Smooth muscle cell of the pulmonary artery (primary cell): ENCODE measurements around the gene NLRP11. TPM values are rescaled to one million over a fixed set of nuclear protein-coding genes. Genes with fewer than 3 reads are reported as not detected.

Experiments used
- total RNA-seq: library from RNA; depleted of rRNA; stranded (reverse); fragments of >200 nt; gene quantifications from 2 replicates; pipeline ENCODE4 v1.2.3, GENCODE V29; 2014

The NLRP11 gene
- total RNA-seq, result not detected in 2 replicates

DNA sequence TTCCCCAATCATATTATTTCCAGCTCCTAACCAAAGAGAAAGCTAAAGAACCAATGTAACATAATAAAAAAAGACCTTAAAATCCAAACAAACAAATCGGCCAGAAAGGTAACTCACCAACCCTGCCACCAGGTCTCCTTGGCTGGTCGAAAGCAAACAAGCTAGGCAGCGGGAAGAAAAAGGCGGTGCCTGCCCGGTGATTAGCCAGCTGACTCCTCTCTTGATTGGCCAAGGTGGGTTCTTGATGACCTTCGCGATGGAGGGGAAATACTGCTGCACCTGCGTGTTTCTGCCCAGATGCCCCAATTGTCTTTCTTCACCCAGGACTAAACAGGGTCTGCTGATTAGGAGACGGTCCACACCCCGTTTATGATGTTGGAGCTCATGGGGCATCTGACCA, at the start of gene NLRP11:
NLRP11 (minus strand) TSS at position 154 of the 400 bp plus-strand sequence. CDS start 13,825 bp downstream, outside the sequence.

DNA sequence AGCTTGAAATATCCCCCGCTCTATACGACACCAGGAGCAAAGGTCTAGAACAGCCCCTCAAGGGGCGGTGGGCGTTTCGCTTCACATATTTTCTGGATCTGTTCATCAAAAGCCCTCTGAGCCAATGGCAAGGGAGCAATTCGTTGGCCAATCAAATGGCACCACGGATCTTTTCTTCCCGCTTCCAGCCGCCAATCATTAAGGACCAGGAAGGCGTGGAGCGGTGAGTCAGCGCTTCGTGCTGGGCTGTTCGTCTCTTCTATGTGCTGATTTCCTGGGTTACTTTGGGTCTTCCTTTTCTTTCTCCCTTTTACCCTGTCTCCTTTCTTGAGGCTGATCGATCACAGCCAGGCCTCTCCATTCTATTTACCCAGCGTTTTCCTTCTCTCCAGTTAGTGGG, 4.5 kb upstream of the NLRP11 start, which contains the start of gene NLRP4:
NLRP4 (plus strand) TSS at position 201 of the 400 bp plus-strand sequence. CDS start 15,541 bp downstream, outside the sequence.

DNA sequence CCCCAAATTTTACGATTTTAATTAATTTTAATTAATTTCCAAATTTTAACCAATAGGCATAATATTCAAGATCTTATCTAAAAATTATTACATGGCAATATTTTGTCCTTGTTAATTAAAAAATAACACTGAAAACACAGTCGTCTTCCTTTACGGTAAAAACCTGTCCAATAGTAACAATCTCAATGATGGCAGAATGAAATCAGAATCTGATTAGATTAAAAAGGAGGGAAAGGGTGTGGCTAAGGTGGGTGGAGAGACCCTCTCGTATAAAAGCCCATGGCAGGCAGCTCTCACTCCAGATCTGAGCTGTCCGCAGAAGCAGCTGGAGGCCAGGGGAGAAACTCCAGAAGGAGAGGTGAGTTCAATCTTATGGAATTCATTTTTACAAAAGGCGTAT, 63.0 kb downstream of the NLRP11 start, which contains the start of gene RFPL4AL1:
RFPL4AL1 (plus strand) TSS at position 301 of the 400 bp plus-strand sequence. CDS start 2,687 bp downstream, outside the sequence.

DNA sequence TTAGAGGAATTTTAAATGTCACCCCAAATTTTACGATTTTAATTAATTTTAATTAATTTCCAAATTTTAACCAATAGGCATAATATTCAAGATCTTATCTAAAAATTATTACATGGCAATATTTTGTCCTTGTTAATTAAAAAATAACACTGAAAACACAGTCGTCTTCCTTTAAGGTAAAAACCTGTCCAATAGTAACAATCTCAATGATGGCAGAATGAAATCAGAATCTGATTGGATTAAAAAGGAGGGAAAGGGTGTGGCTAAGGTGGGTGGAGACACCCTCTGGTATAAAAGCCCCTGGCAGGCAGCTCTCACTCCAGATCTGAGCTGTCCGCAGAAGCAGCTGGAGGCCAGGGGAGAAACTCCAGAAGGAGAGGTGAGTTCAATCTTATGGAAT, 73.0 kb downstream of the NLRP11 start, which contains the start of gene RFPL4A:
RFPL4A (plus strand) TSS at position 301 of the 400 bp plus-strand sequence. CDS start 2,704 bp downstream, outside the sequence.

DNA sequence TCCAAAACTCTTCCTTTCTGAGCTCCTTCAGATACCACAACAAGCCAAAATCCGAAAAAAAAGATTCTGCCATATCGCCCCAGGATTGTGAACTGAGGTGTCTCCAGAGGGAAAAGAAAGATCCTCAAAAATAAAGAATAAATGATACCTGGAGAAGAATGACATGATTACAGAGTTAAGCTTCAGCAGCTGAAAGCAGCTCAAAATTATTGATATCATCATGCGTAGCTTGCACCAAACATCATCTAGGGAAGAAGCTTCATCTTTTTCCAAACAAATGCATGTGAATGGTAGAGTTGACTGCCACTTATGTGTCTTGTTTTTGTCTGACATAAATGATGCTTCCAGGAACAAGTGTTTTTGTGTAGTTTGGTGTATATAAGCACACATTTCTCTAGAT, 93.5 kb downstream of the NLRP11 start, which contains the start of gene NLRP9:
NLRP9 (minus strand) TSS at position 101 of the 400 bp plus-strand sequence; CDS start at position 73, 28 bp downstream.

Other genes with a start within 250 kb of the NLRP11 start
- gene FIZ1, start 232.5 kb downstream of the NLRP11 start, total RNA-seq, result 3.8 and 5.0 TPM in 2 replicates
- 9.5 and 13.1 TPM in 2 replicates for gene ZNF524, start 231.7 kb downstream of the NLRP11 start, total RNA-seq
- 2.5 and 5.1 TPM in 2 replicates for gene ZNF865, start 226.4 kb downstream of the NLRP11 start, total RNA-seq
- gene ZNF784, start 207.4 kb downstream of the NLRP11 start, total RNA-seq, result 3.9 and 5.1 TPM in 2 replicates
- 7.1 and 8.8 TPM in 2 replicates for gene ZNF580, start 191.0 kb downstream of the NLRP11 start, total RNA-seq
- 16.6 and 24.6 TPM in 2 replicates for gene ZNF581, start 188.3 kb downstream of the NLRP11 start, total RNA-seq
- gene CCDC106, start 183.8 kb downstream of the NLRP11 start, total RNA-seq, result 10.7 and 13.3 TPM in 2 replicates
- 103 and 111 TPM in 2 replicates for gene U2AF2, start 177.0 kb downstream of the NLRP11 start, total RNA-seq
- 130 and 144 TPM in 2 replicates for gene EPN1, start 156.8 kb downstream of the NLRP11 start, total RNA-seq
- not detected in 2 replicates for gene NLRP9, start 93.6 kb downstream of the NLRP11 start, total RNA-seq
- not detected in 2 replicates for gene RFPL4A, start 72.9 kb downstream of the NLRP11 start, total RNA-seq
- gene RFPL4AL1, start 62.9 kb downstream of the NLRP11 start, total RNA-seq, result not detected in 2 replicates
- not detected in 2 replicates for gene NLRP4, start 4.5 kb upstream of the NLRP11 start, total RNA-seq
- gene NLRP13, start 100.3 kb upstream of the NLRP11 start, total RNA-seq, result not detected in 2 replicates
- gene NLRP8, start 115.8 kb upstream of the NLRP11 start, total RNA-seq, result not detected in 2 replicates
- not detected in 2 replicates for gene NLRP5, start 154.8 kb upstream of the NLRP11 start, total RNA-seq